Measurements from ENCODE around the gene SUN2. TPM values are rescaled to one million over a fixed set of nuclear protein-coding genes. Genes with fewer than 3 reads are reported as not detected.

The SUN2 gene
- total and polyA plus RNA-seq, 9 of the 15 experiments (the other 6 are each of a cell fraction or from before 2014, with no cell fraction given) = 0.11 to 42.6 (median 16.7) TPM

DNA sequence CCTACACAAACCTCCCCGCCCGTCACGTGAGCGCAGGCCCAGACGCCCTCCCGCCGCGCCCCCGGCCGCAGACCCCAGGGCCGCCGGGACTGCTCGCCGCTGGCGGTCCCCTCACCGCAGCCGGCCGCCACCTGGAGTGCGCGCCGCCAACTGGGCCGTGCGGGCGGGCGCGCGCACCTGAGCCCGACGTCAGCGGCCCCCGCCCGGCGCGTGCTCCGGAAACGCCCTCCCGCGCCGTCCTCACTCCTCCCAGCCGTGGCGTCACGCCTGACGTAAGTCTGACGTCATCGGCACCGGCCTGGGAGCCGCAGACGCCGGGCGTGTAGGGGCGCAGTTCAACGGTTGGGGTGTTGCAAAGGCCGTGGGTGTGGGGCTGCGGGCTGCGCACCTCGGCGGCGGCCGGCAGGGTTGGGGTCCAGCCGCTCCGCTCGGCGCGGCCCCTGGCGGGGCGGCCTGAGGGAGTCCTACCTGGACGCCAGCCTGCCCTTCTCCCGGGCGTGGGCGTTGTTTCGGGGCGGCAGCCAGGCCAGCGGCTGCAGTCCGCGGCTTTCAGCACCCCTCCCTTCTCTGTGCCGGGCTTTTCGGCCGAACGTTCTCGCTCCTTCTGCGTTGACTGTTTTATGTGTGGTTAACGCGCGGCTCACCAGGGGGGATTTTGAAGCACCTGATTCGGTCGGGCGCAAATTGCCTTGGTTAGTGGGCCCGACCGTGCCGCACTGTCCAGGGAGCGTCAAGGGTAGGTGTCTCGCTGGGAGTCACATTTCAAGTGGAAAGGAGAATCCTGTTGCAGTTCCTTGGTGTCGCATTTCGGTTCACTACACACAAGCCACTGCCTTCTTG is 54.8 kb downstream of the SUN2 start, which contains the start of gene JOSD1 (continued):
- TF ChIP-seq TARDBP (IDR thresholded peaks at IDR 0.05) (peak; percentile 94; the same call in 1 of the 2 replicates), POLR2A (conservative IDR thresholded peaks at IDR 0.05) (peak; percentile 79), JUN (IDR thresholded peaks at IDR 0.05; ENCODE audit: borderline replicate concordance, low read depth, low read length) (peak; percentile 91), JUN (CRISPR knock-in tag; IDR thresholded peaks at IDR 0.05; ENCODE audit: borderline replicate concordance) (peak; percentile 61; the same call in 1 of the 2 replicates), FOSL1 (tag; conservative IDR thresholded peaks at IDR 0.05) (peak; percentile 75), KAT7 (CRISPR knock-in tag; IDR thresholded peaks at IDR 0.05; ENCODE audit: borderline replicate concordance) (peak; percentile 34), TCFL5 (CRISPR knock-in tag; conservative IDR thresholded peaks at IDR 0.05) (no peak), MEIS2 (IDR thresholded peaks at IDR 0.05; ENCODE audit: partially characterized antibody) (peak; percentile 2), NONO (IDR thresholded peaks at IDR 0.05; ENCODE audit: low read depth in 2 of 2, low read length in 1 of 2) (peak; percentile 44 to 64; a peak in 2 of 4 replicates), NCOA2 (IDR thresholded peaks at IDR 0.05; ENCODE audit: partially characterized antibody in 2 of 2) (no peak), SAFB (IDR thresholded peaks at IDR 0.05; ENCODE audit: borderline replicate concordance, low read depth, low read length) (no peak)
- TF ChIP-seq, protein P1, sequence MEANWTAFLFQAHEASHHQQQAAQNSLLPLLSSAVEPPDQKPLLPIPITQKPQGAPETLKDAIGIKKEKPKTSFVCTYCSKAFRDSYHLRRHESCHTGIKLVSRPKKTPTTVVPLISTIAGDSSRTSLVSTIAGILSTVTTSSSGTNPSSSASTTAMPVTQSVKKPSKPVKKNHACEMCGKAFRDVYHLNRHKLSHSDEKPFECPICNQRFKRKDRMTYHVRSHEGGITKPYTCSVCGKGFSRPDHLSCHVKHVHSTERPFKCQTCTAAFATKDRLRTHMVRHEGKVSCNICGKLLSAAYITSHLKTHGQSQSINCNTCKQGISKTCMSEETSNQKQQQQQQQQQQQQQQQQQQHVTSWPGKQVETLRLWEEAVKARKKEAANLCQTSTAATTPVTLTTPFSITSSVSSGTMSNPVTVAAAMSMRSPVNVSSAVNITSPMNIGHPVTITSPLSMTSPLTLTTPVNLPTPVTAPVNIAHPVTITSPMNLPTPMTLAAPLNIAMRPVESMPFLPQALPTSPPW (CRISPR knock-in tag; IDR thresholded peaks at IDR 0.05) = peak; percentile 89
- TF ChIP-seq, protein P2, sequence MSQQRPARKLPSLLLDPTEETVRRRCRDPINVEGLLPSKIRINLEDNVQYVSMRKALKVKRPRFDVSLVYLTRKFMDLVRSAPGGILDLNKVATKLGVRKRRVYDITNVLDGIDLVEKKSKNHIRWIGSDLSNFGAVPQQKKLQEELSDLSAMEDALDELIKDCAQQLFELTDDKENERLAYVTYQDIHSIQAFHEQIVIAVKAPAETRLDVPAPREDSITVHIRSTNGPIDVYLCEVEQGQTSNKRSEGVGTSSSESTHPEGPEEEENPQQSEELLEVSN (IDR thresholded peaks at IDR 0.05; ENCODE audit: borderline replicate concordance in 1 of 2, extremely low read depth in 1 of 2, insufficient read depth in 1 of 2, insufficient read length in 1 of 2, low read depth in 1 of 2, low read length in 1 of 2, poor library complexity in 1 of 2, severe bottlenecking in 1 of 2) = peak; percentile 31 to 47
- TF ChIP-seq, protein P3, sequence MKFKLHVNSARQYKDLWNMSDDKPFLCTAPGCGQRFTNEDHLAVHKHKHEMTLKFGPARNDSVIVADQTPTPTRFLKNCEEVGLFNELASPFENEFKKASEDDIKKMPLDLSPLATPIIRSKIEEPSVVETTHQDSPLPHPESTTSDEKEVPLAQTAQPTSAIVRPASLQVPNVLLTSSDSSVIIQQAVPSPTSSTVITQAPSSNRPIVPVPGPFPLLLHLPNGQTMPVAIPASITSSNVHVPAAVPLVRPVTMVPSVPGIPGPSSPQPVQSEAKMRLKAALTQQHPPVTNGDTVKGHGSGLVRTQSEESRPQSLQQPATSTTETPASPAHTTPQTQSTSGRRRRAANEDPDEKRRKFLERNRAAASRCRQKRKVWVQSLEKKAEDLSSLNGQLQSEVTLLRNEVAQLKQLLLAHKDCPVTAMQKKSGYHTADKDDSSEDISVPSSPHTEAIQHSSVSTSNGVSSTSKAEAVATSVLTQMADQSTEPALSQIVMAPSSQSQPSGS (CRISPR knock-in tag; IDR thresholded peaks at IDR 0.05) = peak; percentile 98
- TF ChIP-seq, protein P4, sequence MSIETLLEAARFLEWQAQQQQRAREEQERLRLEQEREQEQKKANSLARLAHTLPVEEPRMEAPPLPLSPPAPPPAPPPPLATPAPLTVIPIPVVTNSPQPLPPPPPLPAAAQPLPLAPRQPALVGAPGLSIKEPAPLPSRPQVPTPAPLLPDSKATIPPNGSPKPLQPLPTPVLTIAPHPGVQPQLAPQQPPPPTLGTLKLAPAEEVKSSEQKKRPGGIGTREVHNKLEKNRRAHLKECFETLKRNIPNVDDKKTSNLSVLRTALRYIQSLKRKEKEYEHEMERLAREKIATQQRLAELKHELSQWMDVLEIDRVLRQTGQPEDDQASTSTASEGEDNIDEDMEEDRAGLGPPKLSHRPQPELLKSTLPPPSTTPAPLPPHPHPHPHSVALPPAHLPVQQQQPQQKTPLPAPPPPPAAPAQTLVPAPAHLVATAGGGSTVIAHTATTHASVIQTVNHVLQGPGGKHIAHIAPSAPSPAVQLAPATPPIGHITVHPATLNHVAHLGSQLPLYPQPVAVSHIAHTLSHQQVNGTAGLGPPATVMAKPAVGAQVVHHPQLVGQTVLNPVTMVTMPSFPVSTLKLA (conservative IDR thresholded peaks at IDR 0.05) = peak; percentile 38 to 79; a peak in 3 of 4 replicates
- TF ChIP-seq, protein P5, sequence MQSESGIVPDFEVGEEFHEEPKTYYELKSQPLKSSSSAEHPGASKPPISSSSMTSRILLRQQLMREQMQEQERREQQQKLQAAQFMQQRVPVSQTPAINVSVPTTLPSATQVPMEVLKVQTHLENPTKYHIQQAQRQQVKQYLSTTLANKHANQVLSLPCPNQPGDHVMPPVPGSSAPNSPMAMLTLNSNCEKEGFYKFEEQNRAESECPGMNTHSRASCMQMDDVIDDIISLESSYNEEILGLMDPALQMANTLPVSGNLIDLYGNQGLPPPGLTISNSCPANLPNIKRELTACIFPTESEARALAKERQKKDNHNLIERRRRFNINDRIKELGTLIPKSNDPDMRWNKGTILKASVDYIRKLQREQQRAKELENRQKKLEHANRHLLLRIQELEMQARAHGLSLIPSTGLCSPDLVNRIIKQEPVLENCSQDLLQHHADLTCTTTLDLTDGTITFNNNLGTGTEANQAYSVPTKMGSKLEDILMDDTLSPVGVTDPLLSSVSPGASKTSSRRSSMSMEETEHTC (IDR thresholded peaks at IDR 0.05) = peak; percentile 95
- TF ChIP-seq, protein P6, sequence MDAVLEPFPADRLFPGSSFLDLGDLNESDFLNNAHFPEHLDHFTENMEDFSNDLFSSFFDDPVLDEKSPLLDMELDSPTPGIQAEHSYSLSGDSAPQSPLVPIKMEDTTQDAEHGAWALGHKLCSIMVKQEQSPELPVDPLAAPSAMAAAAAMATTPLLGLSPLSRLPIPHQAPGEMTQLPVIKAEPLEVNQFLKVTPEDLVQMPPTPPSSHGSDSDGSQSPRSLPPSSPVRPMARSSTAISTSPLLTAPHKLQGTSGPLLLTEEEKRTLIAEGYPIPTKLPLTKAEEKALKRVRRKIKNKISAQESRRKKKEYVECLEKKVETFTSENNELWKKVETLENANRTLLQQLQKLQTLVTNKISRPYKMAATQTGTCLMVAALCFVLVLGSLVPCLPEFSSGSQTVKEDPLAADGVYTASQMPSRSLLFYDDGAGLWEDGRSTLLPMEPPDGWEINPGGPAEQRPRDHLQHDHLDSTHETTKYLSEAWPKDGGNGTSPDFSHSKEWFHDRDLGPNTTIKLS (IDR thresholded peaks at IDR 0.05; ENCODE audit: borderline replicate concordance, low read depth) = peak; percentile 64; the same call in 1 of the 2 replicates
